BLaER1 (cell line): ENCODE measurements around the gene EPS8.

Experiments
- H3K27ac ChIP-seq: shearing (Covaris generic); formaldehyde crosslinking; 2 replicates; pipeline ENCODE4 v1.8.1; 2022
- H3K27me3 ChIP-seq: shearing (Covaris generic); formaldehyde crosslinking; 2 replicates; pipeline ENCODE4 v1.8.1; 2022
- H3K36me3 ChIP-seq: shearing (Covaris generic); formaldehyde crosslinking; 2 replicates; pipeline ENCODE4 v1.8.1; 2022
- H3K4me1 ChIP-seq: shearing (Covaris generic); formaldehyde crosslinking; 2 replicates; pipeline ENCODE4 v1.8.1; 2022
- H3K4me2 ChIP-seq: shearing (Covaris generic); formaldehyde crosslinking; 2 replicates; pipeline ENCODE4 v1.8.1; 2022
- H3K4me3 ChIP-seq: shearing (Covaris generic); formaldehyde crosslinking; 2 replicates; pipeline ENCODE4 v1.8.1; 2022
- H3K9ac ChIP-seq: shearing (Covaris generic); formaldehyde crosslinking; 2 replicates; pipeline ENCODE4 v1.8.1; 2022
- H3K9me3 ChIP-seq: shearing (Covaris generic); formaldehyde crosslinking; 2 replicates; pipeline ENCODE4 v1.8.1; 2022
- H4K20me1 ChIP-seq: shearing (Covaris generic); formaldehyde crosslinking; 2 replicates; pipeline ENCODE4 v1.8.1; 2022
- Cebpa-rat ChIP-seq: shearing (Covaris generic); IDR thresholded peaks from 2 replicates; pipeline ENCODE4 v1.8.1; 2022

Gene EPS8

GRCh38 chr12:15575671-15576541, 213.3 kb downstream of the EPS8 start:
- Histone ChIP-seq H3K36me3 (no peaks in the 10 kb centered on the region), H3K27ac (no peak overlapping the region), H3K4me1 (peaks cover 7% of the 10 kb centered on the region; the same call in 1 of the 2 replicates), H3K9ac (no peak overlapping the region), H4K20me1 (no peaks in the 10 kb centered on the region), H3K27me3 (no peaks in the 10 kb centered on the region), H3K9me3 (no peaks in the 10 kb centered on the region), H3K4me3 (no peak overlapping the region), H3K4me2 (no peak overlapping the region)
- TF ChIP-seq Cebpa-rat, result no peak

GRCh38 chr12:15574353-15574752, 214.8 kb downstream of the EPS8 start:
- no peak overlapping the region for H3K27ac ChIP-seq
- H3K9me3 ChIP-seq, result no peaks in the 10 kb centered on the region
- TF ChIP-seq Cebpa-rat, result no peak
- H3K27me3 ChIP-seq, result no peaks in the 10 kb centered on the region
- H3K9ac ChIP-seq, result no peak overlapping the region
- peaks cover 14% of the 10 kb centered on the region; the same call in 1 of the 2 replicates for H3K4me1 ChIP-seq
- H3K4me2 ChIP-seq, result no peak overlapping the region
- no peaks in the 10 kb centered on the region for H3K36me3 ChIP-seq
- H3K4me3 ChIP-seq, result no peak overlapping the region
- H4K20me1 ChIP-seq, result no peaks in the 10 kb centered on the region
